ENCODE measurements around the gene SLF2.

SLF2 gene

DNA sequence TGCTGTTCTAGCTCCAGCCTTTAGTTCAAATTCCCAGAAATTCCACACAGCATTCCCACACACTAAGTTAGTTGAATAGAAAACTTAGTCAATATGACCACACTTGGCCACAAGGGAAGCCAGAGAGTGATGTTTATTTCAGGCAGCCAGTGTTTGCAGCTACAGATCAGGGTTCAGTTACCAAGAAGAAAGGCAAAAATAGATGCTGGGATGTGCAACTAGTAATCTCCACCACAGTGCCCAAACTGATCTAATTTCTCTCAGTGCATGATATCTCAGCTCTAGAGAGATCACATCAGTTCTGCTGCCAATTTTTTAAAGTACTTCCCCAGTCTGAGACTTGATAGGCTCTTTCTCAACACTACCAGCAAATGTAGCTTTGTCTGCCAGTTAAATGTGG lies 17.6 kb downstream of the SLF2 start:
- TF ChIP-seq CTCF (IDR thresholded peaks at IDR 0.05; ENCODE audit: insufficient read depth, low read depth, low read length, missing control alignments), result no peak
- no peak for DNase-seq (ENCODE audit: low read depth)
- H3K4me3 ChIP-seq (ENCODE audit: low read depth, low read length), result no peak overlapping the region

DNA sequence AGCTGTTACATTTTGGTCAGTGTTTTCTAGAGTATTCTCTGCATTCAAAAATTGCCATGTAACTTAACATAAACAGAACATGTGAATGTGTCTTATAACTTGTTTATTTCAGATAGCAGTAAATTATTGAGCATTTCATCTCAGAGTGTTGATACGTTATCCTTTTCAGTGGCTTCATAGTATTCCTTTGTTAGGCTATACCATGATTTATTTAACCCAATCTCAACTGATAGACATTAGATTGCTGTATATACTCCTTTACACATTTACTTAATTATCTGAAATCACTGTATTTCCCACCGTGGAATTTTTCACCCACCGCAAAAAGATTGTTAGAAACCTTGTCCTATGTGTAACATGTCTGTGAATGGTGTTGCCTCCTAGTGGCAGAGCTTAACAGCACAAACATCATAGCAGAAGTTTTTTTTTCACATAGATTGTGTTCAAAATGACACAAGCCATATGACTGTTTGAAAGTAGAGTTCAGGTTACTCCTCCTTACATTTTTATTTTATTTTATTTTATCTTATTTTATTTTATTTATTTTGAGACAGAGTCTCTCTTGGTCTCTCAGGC lies 21.4 kb downstream of the SLF2 start:
- no peak overlapping the region for H3K4me3 ChIP-seq (ENCODE audit: low read depth, low read length)
- DNase-seq (ENCODE audit: low read depth), result peak; percentile 10
- TF ChIP-seq CTCF (IDR thresholded peaks at IDR 0.05; ENCODE audit: insufficient read depth, low read depth, low read length, missing control alignments), result peak; percentile 38

GRCh38 chr10:100939763-100940344 lies 27.1 kb downstream of the SLF2 start:
- H3K4me3 ChIP-seq (ENCODE audit: low read depth, low read length), result no peak overlapping the region
- no peak for TF ChIP-seq CTCF (IDR thresholded peaks at IDR 0.05; ENCODE audit: insufficient read depth, low read depth, low read length, missing control alignments)
- DNase-seq (ENCODE audit: low read depth), result no peak

DNA sequence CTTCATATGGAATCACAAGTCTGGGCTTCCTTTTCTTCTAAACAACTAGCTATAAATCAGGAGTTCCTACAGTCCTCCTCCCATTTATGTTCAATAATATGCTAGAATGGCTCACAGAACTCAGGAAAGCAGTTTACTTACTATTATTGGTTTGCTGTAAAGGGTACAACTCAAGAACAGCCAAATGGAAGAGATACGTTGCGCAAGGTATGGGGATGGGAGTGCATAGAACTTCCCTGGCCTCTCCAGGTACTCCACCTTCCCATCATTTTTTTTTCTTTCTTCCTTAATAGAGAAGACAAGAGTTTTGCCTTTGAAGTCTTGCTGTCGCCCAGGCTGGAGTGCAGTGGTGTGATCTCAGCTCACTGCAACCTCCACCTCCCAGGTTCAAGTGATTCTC lies 29.5 kb downstream of the SLF2 start:
- no peak overlapping the region for H3K4me3 ChIP-seq (ENCODE audit: low read depth, low read length)
- no peak for DNase-seq (ENCODE audit: low read depth)
- no peak for TF ChIP-seq CTCF (IDR thresholded peaks at IDR 0.05; ENCODE audit: insufficient read depth, low read depth, low read length, missing control alignments)

- no peak for TF ChIP-seq CTCF (IDR thresholded peaks at IDR 0.05; ENCODE audit: insufficient read depth, low read depth, low read length, missing control alignments)
- DNase-seq (ENCODE audit: low read depth), result no peak
- H3K4me3 ChIP-seq (ENCODE audit: low read depth, low read length), result no peak overlapping the region
Measured at GRCh38 chr10:100943508-100943907, 30.7 kb downstream of the SLF2 start.

- no peak overlapping the region for H3K4me3 ChIP-seq (ENCODE audit: low read depth, low read length)
- no peak for DNase-seq (ENCODE audit: low read depth)
- TF ChIP-seq CTCF (IDR thresholded peaks at IDR 0.05; ENCODE audit: insufficient read depth, low read depth, low read length, missing control alignments), result no peak
Measured at GRCh38 chr10:100945754-100946153, 33.0 kb downstream of the SLF2 start.

- no peak for TF ChIP-seq CTCF (IDR thresholded peaks at IDR 0.05; ENCODE audit: insufficient read depth, low read depth, low read length, missing control alignments)
- no peak for DNase-seq (ENCODE audit: low read depth)
- H3K4me3 ChIP-seq (ENCODE audit: low read depth, low read length), result no peak overlapping the region
Measured at GRCh38 chr10:100948916-100949315, 36.2 kb downstream of the SLF2 start.

Measured in GM12865 (cell line).